HAP-1 (cell line): ENCODE measurements around the gene WHAMM.
A peak's percentile ranks its signal among the peaks of the same experiment; 100 is the strongest.
"Not testable (repeated sequence)": the region's sequence is repeated elsewhere in the genome, so short reads cannot be mapped to it uniquely, and the experiment has no call there.

Experiments used
- DNase-seq, 2 experiments: peaks; one replicate each; pipeline ENCODE4 v3.0.0-alpha.2; 2016 to 2020; ENCODE audit warnings: low spot score in 2 of 2
- H3K27me3 ChIP-seq: fragments of 250-450 bp; sonication (Bioruptor Pico); 2 replicates; pipeline ENCODE4 v1.5.1; 2020; ENCODE audit warnings: low read depth, mild to moderate bottlenecking, moderate library complexity
- H3K36me3 ChIP-seq: fragments of 250-450 bp; sonication (Bioruptor Pico); replicated peaks from 2 replicates; pipeline ENCODE4 v1.5.1; 2020; ENCODE audit warnings: mild to moderate bottlenecking
- H3K4me1 ChIP-seq: fragments of 250-450 bp; sonication (Bioruptor Pico); 2 replicates; pipeline ENCODE4 v1.5.1; 2020; ENCODE audit warnings: mild to moderate bottlenecking
- H3K4me3 ChIP-seq: fragments of 250-450 bp; sonication (Bioruptor Pico); 2 replicates; pipeline ENCODE4 v1.5.1; 2020; ENCODE audit warnings: mild to moderate bottlenecking, moderate library complexity
- H3K9me3 ChIP-seq: fragments of 250-450 bp; sonication (Bioruptor Pico); 2 replicates; pipeline ENCODE4 v1.5.1; 2020; ENCODE audit warnings: mild to moderate bottlenecking, moderate library complexity
- in situ Hi-C: fragments of 300-500 bp; cut with MboI; formaldehyde crosslinking; loops from 3 replicates; pipeline ENCODE4 v1.14.3; 2020; ENCODE audit warnings: low sequenced_read_pairs, inconsistent platforms, mixed read lengths

WHAMM gene

DNA sequence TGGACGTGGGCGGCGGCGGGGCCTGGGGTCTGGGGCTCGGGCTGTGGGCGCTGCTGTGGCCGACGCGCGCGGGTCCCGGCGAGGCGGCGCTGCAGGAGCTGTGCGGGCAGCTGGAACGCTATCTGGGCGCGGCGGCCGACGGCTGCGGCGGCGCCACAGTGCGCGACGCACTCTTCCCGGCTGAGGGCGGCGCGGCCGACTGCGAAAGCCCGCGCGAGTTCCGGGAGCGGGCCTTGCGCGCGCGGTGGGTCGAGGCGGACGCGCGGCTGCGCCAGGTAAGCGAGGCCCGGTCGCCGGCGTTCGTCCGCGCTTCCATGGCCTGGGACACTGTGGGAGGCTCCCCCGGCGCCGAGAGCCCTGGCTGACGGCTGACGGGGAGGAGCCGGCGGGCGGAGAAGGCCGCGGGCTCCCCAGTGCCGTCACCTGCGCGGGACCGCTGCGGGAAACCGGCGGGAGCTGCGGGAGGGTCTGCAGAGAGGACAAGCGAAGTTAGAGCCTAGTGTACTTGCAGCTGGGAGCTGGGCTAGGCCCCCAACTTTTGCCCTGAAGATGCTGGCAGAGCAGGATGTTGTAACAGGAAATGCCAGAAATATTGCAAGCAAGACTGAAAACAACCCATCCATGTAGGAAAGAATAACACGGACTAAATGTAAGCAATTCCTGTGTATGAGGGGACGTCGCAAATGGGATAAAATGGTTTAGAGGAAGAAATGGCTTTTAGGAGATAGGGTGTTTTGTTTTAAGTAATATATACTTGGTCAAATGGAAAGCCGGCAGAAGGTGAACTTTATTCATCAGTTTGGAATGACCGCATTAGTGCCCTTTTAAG is 847 bp downstream of the WHAMM start:
- in situ Hi-C loops: no loop called here
- Histone ChIP-seq H3K4me3 (peak overlapping the region; percentile 49), H3K9me3 (no peaks in the 10 kb centered on the region), H3K4me1 (peaks cover 16% of the 10 kb centered on the region), H3K27me3 (no peaks in the 10 kb centered on the region), H3K36me3 (peaks cover 17% of the 10 kb centered on the region)
- peak; percentile 47 to 65 for DNase-seq

- peak overlapping the region; percentile 49 for H3K4me3 ChIP-seq
- in situ Hi-C loops: no loop called here
- H3K36me3 ChIP-seq: peaks cover 18% of the 10 kb centered on the region
- DNase-seq: no peak
- H3K4me1 ChIP-seq: peaks cover 16% of the 10 kb centered on the region
- no peaks in the 10 kb centered on the region for H3K27me3 ChIP-seq
- no peaks in the 10 kb centered on the region for H3K9me3 ChIP-seq
Measured at GRCh38 chr15:82810890-82811426, 1.5 kb downstream of the WHAMM start.

DNA sequence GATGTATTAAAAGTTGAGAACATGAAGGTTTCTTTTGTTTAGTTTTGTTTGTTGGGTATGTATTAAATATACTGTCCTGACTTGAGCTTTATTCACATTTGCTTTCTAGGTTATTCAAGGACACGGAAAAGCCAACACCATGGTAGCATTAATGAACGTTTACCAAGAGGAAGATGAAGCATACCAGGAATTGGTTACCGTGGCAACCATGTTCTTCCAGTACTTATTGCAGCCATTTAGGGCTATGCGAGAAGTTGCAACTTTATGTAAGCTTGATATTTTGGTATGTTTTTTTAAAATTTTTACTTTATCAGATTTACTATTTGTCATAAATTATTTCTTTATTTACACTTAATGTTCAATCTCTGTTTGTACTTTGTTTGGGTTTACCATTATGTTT is 3.6 kb downstream of the WHAMM start:
- peaks cover 16% of the 10 kb centered on the region for H3K4me1 ChIP-seq
- no peaks in the 10 kb centered on the region for H3K27me3 ChIP-seq
- no peak overlapping the region for H3K4me3 ChIP-seq
- peaks cover 37% of the 10 kb centered on the region for H3K36me3 ChIP-seq
- DNase-seq: no peak
- H3K9me3 ChIP-seq: no peaks in the 10 kb centered on the region
- in situ Hi-C loops: no loop called here

DNA sequence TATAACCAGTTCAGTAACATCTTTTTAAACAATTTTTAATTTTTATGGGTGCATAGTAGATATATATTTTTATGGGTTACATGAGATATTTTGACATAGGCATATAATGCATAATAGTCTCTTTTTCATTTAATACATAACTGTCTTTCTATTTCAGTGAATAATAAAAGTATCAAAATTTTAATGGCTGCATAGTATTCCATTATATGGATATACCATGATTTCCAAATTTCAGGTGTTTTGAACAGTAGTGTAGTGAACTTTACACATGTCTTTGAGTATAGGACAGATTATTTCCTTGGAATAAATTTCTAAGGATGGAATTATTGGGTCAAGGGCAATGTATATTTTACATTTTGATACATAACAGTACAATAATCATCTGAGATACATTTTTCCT is 10.7 kb downstream of the WHAMM start:
- Histone ChIP-seq H3K4me1 (no peaks in the 10 kb centered on the region), H3K36me3 (peaks cover 65% of the 10 kb centered on the region), H3K9me3 (no peaks in the 10 kb centered on the region), H3K27me3 (no peaks in the 10 kb centered on the region), H3K4me3 (no peak overlapping the region)
- in situ Hi-C loops: no loop called here
- DNase-seq: no peak

DNA sequence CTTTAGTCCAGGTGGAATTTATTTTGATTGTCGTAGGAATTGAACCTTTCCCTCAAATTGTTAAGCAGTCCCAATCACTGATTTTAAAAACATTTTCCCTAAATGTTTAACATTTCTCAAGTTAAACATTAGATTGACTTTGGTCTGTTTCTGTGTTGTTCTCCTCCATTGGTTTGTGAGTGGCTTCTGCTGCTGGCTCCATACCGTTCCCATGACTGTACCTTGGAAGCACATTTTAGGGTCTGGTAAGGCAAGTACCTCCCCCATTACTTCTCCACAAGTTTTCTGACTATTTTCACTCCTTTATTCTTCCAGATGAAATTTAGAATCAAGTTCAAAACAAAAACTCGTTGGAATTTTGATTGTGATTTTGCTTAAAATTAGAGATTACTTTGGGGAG is 12.0 kb downstream of the WHAMM start:
- H3K4me1 ChIP-seq, DNase-seq, H3K9me3 ChIP-seq, in situ Hi-C loops, H3K4me3 ChIP-seq, H3K27me3 ChIP-seq: not testable (repeated sequence)
- H3K36me3 ChIP-seq: peaks cover 66% of the 10 kb centered on the region

- H3K9me3 ChIP-seq, DNase-seq, H3K4me3 ChIP-seq, in situ Hi-C loops, H3K4me1 ChIP-seq, H3K27me3 ChIP-seq: not testable (repeated sequence)
- peaks cover 66% of the 10 kb centered on the region for H3K36me3 ChIP-seq
Measured at GRCh38 chr15:82821851-82822250, 12.4 kb downstream of the WHAMM start.

DNA sequence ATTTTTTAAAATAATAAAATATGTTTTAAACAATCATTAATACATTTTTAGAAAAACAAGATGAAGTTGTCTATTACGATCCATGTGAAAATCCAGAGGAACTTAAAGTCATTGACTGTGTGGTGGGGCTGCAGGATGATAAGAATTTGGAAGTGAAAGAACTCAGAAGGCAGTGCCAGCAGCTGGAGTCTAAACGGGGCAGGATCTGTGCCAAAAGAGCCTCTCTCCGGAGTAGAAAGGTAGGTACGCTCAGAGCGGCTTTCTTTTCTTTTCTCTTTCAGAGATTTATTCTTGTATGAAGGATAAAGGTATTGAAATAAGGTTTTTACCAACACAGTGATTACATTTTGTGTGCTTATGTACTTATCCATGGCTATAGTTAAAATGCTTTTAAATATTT is 13.6 kb downstream of the WHAMM start:
- peaks cover 68% of the 10 kb centered on the region for H3K36me3 ChIP-seq
- DNase-seq: no peak
- no peaks in the 10 kb centered on the region for H3K27me3 ChIP-seq
- no peaks in the 10 kb centered on the region for H3K9me3 ChIP-seq
- no peaks in the 10 kb centered on the region for H3K4me1 ChIP-seq
- no peak overlapping the region for H3K4me3 ChIP-seq
- in situ Hi-C loops: no loop called here

DNA sequence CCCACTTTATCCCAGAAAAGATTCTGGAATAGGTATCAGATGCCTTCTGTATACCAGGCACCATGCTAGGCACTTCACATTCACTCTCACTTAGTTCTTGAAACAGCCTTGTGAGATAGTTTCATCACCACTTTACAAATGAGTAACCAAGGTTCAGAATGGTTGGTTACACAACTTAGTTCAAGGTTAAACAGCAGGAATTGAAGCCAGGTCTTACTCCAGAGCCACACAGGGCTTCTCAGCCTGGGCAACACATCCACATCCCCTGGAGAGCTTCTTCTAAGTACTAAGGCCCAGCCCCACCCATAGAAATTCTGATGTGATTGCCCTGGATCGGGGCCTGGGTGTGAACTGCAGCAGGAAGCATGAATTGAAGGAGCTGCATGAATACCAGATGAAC is 18.6 kb downstream of the WHAMM start:
- no peaks in the 10 kb centered on the region for H3K27me3 ChIP-seq
- peaks cover 85% of the 10 kb centered on the region for H3K36me3 ChIP-seq
- no peak overlapping the region for H3K4me3 ChIP-seq
- H3K4me1 ChIP-seq: peaks cover 16% of the 10 kb centered on the region
- H3K9me3 ChIP-seq: no peaks in the 10 kb centered on the region
- in situ Hi-C loops: no loop called here
- no peak for DNase-seq

DNA sequence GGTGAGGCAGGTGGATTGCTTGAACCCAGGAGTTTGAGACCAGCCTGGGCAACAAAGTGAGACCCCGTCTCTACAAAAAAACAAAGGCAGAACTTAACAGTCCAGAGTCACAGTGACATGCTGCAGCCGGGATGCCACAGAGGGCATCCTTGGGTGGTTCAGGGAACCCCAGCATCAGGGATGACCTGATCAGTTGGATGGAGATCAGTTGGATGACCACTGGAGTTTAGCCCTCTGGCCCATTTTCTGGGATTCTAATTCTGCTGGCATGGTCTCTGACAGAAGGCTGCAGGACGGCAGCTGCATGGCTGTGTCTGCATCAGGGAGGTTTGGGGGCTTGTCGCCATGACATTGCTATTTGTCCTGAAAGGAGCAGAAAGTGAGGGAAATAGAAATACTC is 19.8 kb downstream of the WHAMM start:
- H3K36me3 ChIP-seq: peaks cover 89% of the 10 kb centered on the region
- no peaks in the 10 kb centered on the region for H3K27me3 ChIP-seq
- H3K4me1 ChIP-seq: peaks cover 17% of the 10 kb centered on the region
- in situ Hi-C loops: no loop called here
- no peak for DNase-seq
- H3K4me3 ChIP-seq: no peak overlapping the region
- H3K9me3 ChIP-seq: no peaks in the 10 kb centered on the region

DNA sequence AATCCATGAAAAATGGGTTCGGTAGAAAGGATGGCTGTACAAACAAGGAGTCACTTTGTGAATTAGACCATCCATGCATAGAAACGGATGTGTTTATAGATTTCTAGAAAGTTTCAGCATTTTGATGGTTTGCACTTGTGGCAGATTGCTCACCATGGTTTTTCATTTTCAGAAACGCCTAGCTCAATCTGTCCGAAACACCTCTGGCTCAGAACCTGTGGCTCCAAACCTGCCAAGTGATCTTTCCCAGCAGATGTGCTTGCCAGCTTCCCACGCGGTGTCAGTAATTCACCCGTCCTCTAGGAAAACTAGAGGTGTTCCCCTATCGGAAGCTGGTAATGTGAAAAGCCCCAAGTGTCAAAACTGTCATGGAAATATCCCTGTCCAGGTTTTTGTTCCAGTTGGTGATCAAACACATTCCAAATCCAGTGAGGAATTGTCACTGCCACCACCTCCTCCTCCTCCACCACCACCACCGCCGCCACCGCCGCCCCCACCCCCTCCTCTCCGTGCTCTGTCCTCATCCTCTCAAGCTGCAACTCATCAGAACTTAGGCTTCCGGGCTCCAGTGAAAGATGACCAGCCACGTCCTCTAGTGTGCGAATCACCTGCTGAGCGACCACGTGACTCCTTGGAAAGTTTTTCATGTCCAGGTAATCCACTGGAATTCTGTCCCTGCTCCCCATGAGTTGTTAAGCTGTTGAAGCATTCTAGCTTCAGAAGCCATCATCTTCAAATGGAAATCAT is 21.2 kb downstream of the WHAMM start:
- no peak overlapping the region for H3K4me3 ChIP-seq
- H3K27me3 ChIP-seq: no peaks in the 10 kb centered on the region
- no peak for DNase-seq
- H3K4me1 ChIP-seq: peaks cover 17% of the 10 kb centered on the region
- no peaks in the 10 kb centered on the region for H3K9me3 ChIP-seq
- in situ Hi-C loops: no loop called here
- H3K36me3 ChIP-seq: peaks cover 91% of the 10 kb centered on the region

- Histone ChIP-seq H3K36me3 (peaks cover 93% of the 10 kb centered on the region), H3K27me3 (no peaks in the 10 kb centered on the region), H3K9me3 (no peaks in the 10 kb centered on the region), H3K4me3 (no peak overlapping the region), H3K4me1 (peaks cover 17% of the 10 kb centered on the region)
- in situ Hi-C loops: no loop called here
- DNase-seq: no peak
Measured at GRCh38 chr15:82831894-82832600, 22.6 kb downstream of the WHAMM start.

GRCh38 chr15:82832601-82833361 is 23.4 kb downstream of the WHAMM start:
- H3K4me1 ChIP-seq: peaks cover 17% of the 10 kb centered on the region
- in situ Hi-C loops: no loop called here
- H3K4me3 ChIP-seq: no peak overlapping the region
- H3K36me3 ChIP-seq: peaks cover 85% of the 10 kb centered on the region
- H3K9me3 ChIP-seq: no peaks in the 10 kb centered on the region
- no peaks in the 10 kb centered on the region for H3K27me3 ChIP-seq
- DNase-seq: peak; percentile 51 to 77

DNA sequence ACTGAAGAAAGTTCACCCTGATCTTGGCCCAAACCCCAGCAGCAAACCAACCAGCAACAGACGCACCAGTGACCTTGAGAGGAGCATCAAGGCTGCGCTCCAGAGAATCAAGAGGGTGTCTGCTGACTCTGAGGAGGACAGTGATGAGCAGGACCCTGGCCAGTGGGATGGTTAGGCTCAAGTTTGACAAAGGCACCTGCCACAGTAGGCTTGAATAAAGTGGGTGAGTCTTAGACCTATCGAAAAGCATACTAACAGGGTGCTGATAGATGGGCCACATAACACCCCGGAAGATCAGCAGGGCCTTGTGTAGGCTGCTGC is 23.9 kb downstream of the WHAMM start:
- Histone ChIP-seq H3K4me3 (no peak overlapping the region), H3K9me3 (no peaks in the 10 kb centered on the region), H3K36me3 (peaks cover 80% of the 10 kb centered on the region), H3K4me1 (peaks cover 17% of the 10 kb centered on the region), H3K27me3 (no peaks in the 10 kb centered on the region)
- no peak for DNase-seq
- in situ Hi-C loops: no loop called here
